H9 (cell line): Measurements from ENCODE around the gene RGS3. TPM values are rescaled to one million over a fixed set of nuclear protein-coding genes. Genes with fewer than 3 reads are reported as not detected.

ENCODE experiments used
- DNase-seq: peaks from one replicate; pipeline ENCODE4 v3.0.0-alpha.2; 2017
- H2AFZ ChIP-seq: one replicate; pipeline ENCODE4 v1.6.1; 2013; ENCODE audit warnings: mild to moderate bottlenecking, low read length, control low read depth, moderate library complexity
- H2AK5ac ChIP-seq: 2 replicates; pipeline ENCODE4 v1.6.1; 2013; ENCODE audit warnings: low read length, control low read depth, mixed read lengths; ENCODE audit not compliant: insufficient read length
- H2BK120ac ChIP-seq: one replicate; pipeline ENCODE4 v1.6.1; 2013; ENCODE audit warnings: low read depth, mild to moderate bottlenecking, low read length, control low read depth, inconsistent platforms; ENCODE audit not compliant: poor library complexity, severe bottlenecking
- H2BK12ac ChIP-seq: 2 replicates; pipeline ENCODE4 v1.6.1; 2013; ENCODE audit warnings: low read length, control low read depth, mixed read lengths, low read depth; ENCODE audit not compliant: insufficient read length
- H2BK15ac ChIP-seq: 2 replicates; pipeline ENCODE4 v1.6.1; 2013; ENCODE audit warnings: low read depth, low read length, control low read depth
- H2BK20ac ChIP-seq: one replicate; pipeline ENCODE4 v1.6.1; 2013; ENCODE audit warnings: low read depth, mild to moderate bottlenecking, low read length, control low read depth, inconsistent platforms; ENCODE audit not compliant: poor library complexity, severe bottlenecking
- H2BK5ac ChIP-seq: 2 replicates; pipeline ENCODE4 v1.6.1; 2013; ENCODE audit warnings: low read length, control low read depth, mixed read lengths; ENCODE audit not compliant: insufficient read length
- H3K14ac ChIP-seq: 2 replicates; pipeline ENCODE4 v1.6.1; 2013; ENCODE audit warnings: low read length, control low read depth; ENCODE audit not compliant: insufficient read depth
- H3K18ac ChIP-seq: 2 replicates; pipeline ENCODE4 v1.6.1; 2013; ENCODE audit warnings: low read depth, mild to moderate bottlenecking, mixed read lengths, low read length, control low read depth; ENCODE audit not compliant: insufficient read length
- H3K23ac ChIP-seq: 2 replicates; pipeline ENCODE4 v1.6.1; 2013; ENCODE audit warnings: low read length, control low read depth, mixed read lengths, low read depth; ENCODE audit not compliant: insufficient read length
- H3K23me2 ChIP-seq: 2 replicates; pipeline ENCODE4 v1.6.1; 2013; ENCODE audit warnings: low read depth, mild to moderate bottlenecking, mixed read lengths, low read length, control low read depth; ENCODE audit not compliant: insufficient read length, poor library complexity, severe bottlenecking
- H3K27ac ChIP-seq: 2 replicates; pipeline ENCODE4 v1.5.1; 2013; ENCODE audit warnings: low read length, control low read depth, mixed read lengths, low read depth; ENCODE audit not compliant: insufficient read length
- H3K27me3 ChIP-seq: 2 replicates; pipeline ENCODE4 v1.6.1; 2013; ENCODE audit warnings: low read length, control low read depth, inconsistent platforms; ENCODE audit not compliant: insufficient read depth
- H3K4ac ChIP-seq: 2 replicates; pipeline ENCODE4 v1.6.1; 2013; ENCODE audit warnings: low read depth, mild to moderate bottlenecking, control low read depth, inconsistent platforms, low read length, moderate library complexity
- H3K4me1 ChIP-seq: 2 replicates; pipeline ENCODE4 v1.6.1; 2013; ENCODE audit warnings: low read length, control low read depth, inconsistent platforms; ENCODE audit not compliant: insufficient read depth
- H3K4me2 ChIP-seq: 2 replicates; pipeline ENCODE4 v1.6.1; 2013; ENCODE audit warnings: low read length, control low read depth, mixed read lengths; ENCODE audit not compliant: insufficient read length, insufficient read depth
- H3K56ac ChIP-seq: 2 replicates; pipeline ENCODE4 v1.6.1; 2013; ENCODE audit warnings: low read depth, mild to moderate bottlenecking, mixed read lengths, low read length, control low read depth; ENCODE audit not compliant: insufficient read length
- H3K79me1 ChIP-seq: 2 replicates; pipeline ENCODE4 v1.6.1; 2013; ENCODE audit warnings: low read depth, mild to moderate bottlenecking, moderate library complexity, low read length, control low read depth, inconsistent platforms; ENCODE audit not compliant: insufficient read depth, poor library complexity, severe bottlenecking
- H3K79me2 ChIP-seq: 2 replicates; pipeline ENCODE4 v1.6.1; 2013; ENCODE audit warnings: low read length, control low read depth, inconsistent platforms; ENCODE audit not compliant: insufficient read depth
- H3K9ac ChIP-seq: 2 replicates; pipeline ENCODE4 v1.6.1; 2013; ENCODE audit warnings: low read length, control low read depth, mixed read lengths; ENCODE audit not compliant: insufficient read length; ENCODE audit errors: extremely low read depth
- H3K9me3 ChIP-seq: one replicate; pipeline ENCODE4 v1.6.1; 2013; ENCODE audit warnings: low read depth, low read length, inconsistent platforms; ENCODE audit not compliant: control insufficient read depth
- H3T11ph ChIP-seq: one replicate; pipeline ENCODE4 v1.6.1; 2013; ENCODE audit warnings: mild to moderate bottlenecking, low read length, control low read depth, inconsistent platforms
- H4K20me1 ChIP-seq: one replicate; pipeline ENCODE4 v1.6.1; 2013; ENCODE audit not compliant: control insufficient read depth, insufficient read length, insufficient read depth
- H4K5ac ChIP-seq: 2 replicates; pipeline ENCODE4 v1.6.1; 2013; ENCODE audit warnings: low read depth, mild to moderate bottlenecking, mixed read lengths, low read length, control low read depth; ENCODE audit not compliant: insufficient read length
- H4K8ac ChIP-seq: replicated peaks from 2 replicates; pipeline ENCODE4 v1.6.1; 2013; ENCODE audit warnings: low read length, control low read depth, mixed read lengths, low read depth; ENCODE audit not compliant: insufficient read length
- H4K91ac ChIP-seq: 2 replicates; pipeline ENCODE4 v1.6.1; 2013; ENCODE audit warnings: low read depth, mild to moderate bottlenecking, moderate library complexity, mixed read lengths, low read length, control low read depth; ENCODE audit not compliant: insufficient read length
- H3K27ac Mint-ChIP-seq, 3 experiments: 2 replicates in 2 of 3; 3 replicates in 1 of 3; pipeline ENCODE4 v1.8.0; 2020 to 2021; ENCODE audit warnings: mixed read lengths in 3 of 3, mild to moderate bottlenecking in 1 of 3, moderate library complexity in 1 of 3
- H3K27me3 Mint-ChIP-seq: 2 replicates; pipeline ENCODE4 v1.8.0; 2021; ENCODE audit warnings: low read depth, mild to moderate bottlenecking, moderate library complexity, mixed read lengths
- H3K36me3 Mint-ChIP-seq, 3 experiments: 2 replicates in 2 of 3; 3 replicates in 1 of 3; pipeline ENCODE4 v1.8.0; 2020 to 2021; ENCODE audit warnings: low read depth in 3 of 3, mixed read lengths in 3 of 3; ENCODE audit not compliant: insufficient read depth in 1 of 3
- H3K4me1 Mint-ChIP-seq, 2 experiments: 2 replicates each; pipeline ENCODE4 v1.8.0; 2020; ENCODE audit warnings: mixed read lengths in 2 of 2
- H3K4me3 Mint-ChIP-seq, 2 experiments: 2 replicates in 1 of 2; 3 replicates in 1 of 2; pipeline ENCODE4 v1.8.0; 2020 to 2021; ENCODE audit warnings: mild to moderate bottlenecking in 2 of 2, mixed read lengths in 2 of 2, moderate library complexity in 1 of 2
- H3K9me3 Mint-ChIP-seq, 2 experiments: 2 replicates in 1 of 2; 3 replicates in 1 of 2; pipeline ENCODE4 v1.8.0; 2020; ENCODE audit warnings: mild to moderate bottlenecking in 2 of 2, mixed read lengths in 2 of 2, moderate library complexity in 1 of 2
- WGBS: extraction: QIAGEN DNeasy Blood & Tissue Kit; methylation state at CpG from one replicate; pipeline ENCODE4 v1.1.7; 2013; ENCODE audit warnings: missing lambda C conversion rate, low lambda C conversion rate, mixed read lengths; ENCODE audit not compliant: insufficient read length; ENCODE audit errors: extremely low coverage; 5-methylcytosine and 5-hydroxymethylcytosine counted together
- total RNA-seq: library from RNA; stranded (reverse); gene quantifications from 2 replicates; pipeline ENCODE4 v1.2.1, GENCODE V29; 2021
- TF ChIP-seq, protein P1 (sequence below): fragments of 200-600 bp; sonication (generic); conservative IDR thresholded peaks from 3 replicates; pipeline ENCODE4 v1.8.0; 2021; ENCODE audit warnings: antibody characterized with exemption, mild to moderate bottlenecking

RGS3 gene
- total RNA-seq, 1 experiment from 2014 or later = 13.9 TPM

DNA sequence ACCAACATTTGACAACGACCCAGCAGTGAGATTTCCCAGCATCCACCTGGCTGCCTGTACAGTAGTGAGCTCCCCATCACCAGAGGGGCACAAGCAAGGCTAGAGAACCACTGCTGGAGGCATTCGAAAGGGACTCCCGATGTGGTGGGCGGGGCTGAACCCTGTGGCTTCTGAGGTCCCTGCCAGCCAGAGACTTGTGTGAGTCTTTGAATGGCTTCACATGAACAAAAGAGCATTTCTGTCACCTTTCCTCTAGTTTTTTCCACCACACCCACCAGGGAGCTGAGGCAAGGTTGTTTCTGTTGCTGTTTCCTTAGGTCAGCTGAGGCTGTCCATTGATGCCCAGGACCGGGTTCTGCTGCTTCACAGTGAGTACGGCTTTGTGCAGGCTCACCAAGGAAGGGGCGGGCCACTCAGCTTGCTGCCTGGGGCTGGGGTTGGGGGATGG lies 15.7 kb downstream of the RGS3 start:
- no peak overlapping the region for H2BK120ac ChIP-seq
- TF ChIP-seq, protein P1, sequence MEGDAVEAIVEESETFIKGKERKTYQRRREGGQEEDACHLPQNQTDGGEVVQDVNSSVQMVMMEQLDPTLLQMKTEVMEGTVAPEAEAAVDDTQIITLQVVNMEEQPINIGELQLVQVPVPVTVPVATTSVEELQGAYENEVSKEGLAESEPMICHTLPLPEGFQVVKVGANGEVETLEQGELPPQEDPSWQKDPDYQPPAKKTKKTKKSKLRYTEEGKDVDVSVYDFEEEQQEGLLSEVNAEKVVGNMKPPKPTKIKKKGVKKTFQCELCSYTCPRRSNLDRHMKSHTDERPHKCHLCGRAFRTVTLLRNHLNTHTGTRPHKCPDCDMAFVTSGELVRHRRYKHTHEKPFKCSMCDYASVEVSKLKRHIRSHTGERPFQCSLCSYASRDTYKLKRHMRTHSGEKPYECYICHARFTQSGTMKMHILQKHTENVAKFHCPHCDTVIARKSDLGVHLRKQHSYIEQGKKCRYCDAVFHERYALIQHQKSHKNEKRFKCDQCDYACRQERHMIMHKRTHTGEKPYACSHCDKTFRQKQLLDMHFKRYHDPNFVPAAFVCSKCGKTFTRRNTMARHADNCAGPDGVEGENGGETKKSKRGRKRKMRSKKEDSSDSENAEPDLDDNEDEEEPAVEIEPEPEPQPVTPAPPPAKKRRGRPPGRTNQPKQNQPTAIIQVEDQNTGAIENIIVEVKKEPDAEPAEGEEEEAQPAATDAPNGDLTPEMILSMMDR = no peak
- no peak overlapping the region for H2BK15ac ChIP-seq
- H3K23me2 ChIP-seq = no peaks in the 10 kb centered on the region
- H3K4ac ChIP-seq = no peak overlapping the region
- no peak overlapping the region for H3K4me2 ChIP-seq
- no peak overlapping the region for H2AK5ac ChIP-seq
- H4K8ac ChIP-seq = no peak overlapping the region
- H3K4me3 Mint-ChIP-seq = no peak overlapping the region
- no peaks in the 10 kb centered on the region for H3K27me3 Mint-ChIP-seq
- no peak overlapping the region for H2BK20ac ChIP-seq
- H4K5ac ChIP-seq = no peak overlapping the region
- no peak for DNase-seq
- H3K9me3 Mint-ChIP-seq = no peaks in the 10 kb centered on the region
- H3K56ac ChIP-seq = no peak overlapping the region
- no peaks in the 10 kb centered on the region for H3K9me3 ChIP-seq
- H3K4me1 ChIP-seq = peaks cover 7% of the 10 kb centered on the region
- no peak overlapping the region for H3K18ac ChIP-seq
- H3K27ac ChIP-seq = no peak overlapping the region
- H4K20me1 ChIP-seq = no peaks in the 10 kb centered on the region
- no peak overlapping the region for H3K9ac ChIP-seq
- no peak overlapping the region for H3K23ac ChIP-seq
- H3K79me1 ChIP-seq = no peaks in the 10 kb centered on the region
- no CpG with 5 or more reads among the region's 7 CpGs for WGBS
- H3K14ac ChIP-seq = 0 out of 2 replicates have a peak overlapping the region, but pooled peaks have one; percentile 40
- H3K27ac Mint-ChIP-seq = no peak overlapping the region; a peak in 1 of 7 replicates
- H3K27me3 ChIP-seq = no peaks in the 10 kb centered on the region
- H3K36me3 Mint-ChIP-seq = no peaks in the 10 kb centered on the region; a peak in 1 of 7 replicates
- H4K91ac ChIP-seq = no peak overlapping the region
- H3K4me1 Mint-ChIP-seq = peaks cover 12 to 24% of the 10 kb centered on the region in 2 experiments
- H2BK12ac ChIP-seq = no peak overlapping the region
- H3K79me2 ChIP-seq = no peaks in the 10 kb centered on the region
- H2BK5ac ChIP-seq = no peak overlapping the region
- H2AFZ ChIP-seq = no peak overlapping the region
- no peak overlapping the region for H3T11ph ChIP-seq
